ENCODE data around the gene CNDP1.
"Not testable (repeated sequence)": the region's sequence is repeated elsewhere in the genome, so short reads cannot be mapped to it uniquely, and the experiment has no call there.

The CNDP1 gene, protein sequence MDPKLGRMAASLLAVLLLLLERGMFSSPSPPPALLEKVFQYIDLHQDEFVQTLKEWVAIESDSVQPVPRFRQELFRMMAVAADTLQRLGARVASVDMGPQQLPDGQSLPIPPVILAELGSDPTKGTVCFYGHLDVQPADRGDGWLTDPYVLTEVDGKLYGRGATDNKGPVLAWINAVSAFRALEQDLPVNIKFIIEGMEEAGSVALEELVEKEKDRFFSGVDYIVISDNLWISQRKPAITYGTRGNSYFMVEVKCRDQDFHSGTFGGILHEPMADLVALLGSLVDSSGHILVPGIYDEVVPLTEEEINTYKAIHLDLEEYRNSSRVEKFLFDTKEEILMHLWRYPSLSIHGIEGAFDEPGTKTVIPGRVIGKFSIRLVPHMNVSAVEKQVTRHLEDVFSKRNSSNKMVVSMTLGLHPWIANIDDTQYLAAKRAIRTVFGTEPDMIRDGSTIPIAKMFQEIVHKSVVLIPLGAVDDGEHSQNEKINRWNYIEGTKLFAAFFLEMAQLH

DNA sequence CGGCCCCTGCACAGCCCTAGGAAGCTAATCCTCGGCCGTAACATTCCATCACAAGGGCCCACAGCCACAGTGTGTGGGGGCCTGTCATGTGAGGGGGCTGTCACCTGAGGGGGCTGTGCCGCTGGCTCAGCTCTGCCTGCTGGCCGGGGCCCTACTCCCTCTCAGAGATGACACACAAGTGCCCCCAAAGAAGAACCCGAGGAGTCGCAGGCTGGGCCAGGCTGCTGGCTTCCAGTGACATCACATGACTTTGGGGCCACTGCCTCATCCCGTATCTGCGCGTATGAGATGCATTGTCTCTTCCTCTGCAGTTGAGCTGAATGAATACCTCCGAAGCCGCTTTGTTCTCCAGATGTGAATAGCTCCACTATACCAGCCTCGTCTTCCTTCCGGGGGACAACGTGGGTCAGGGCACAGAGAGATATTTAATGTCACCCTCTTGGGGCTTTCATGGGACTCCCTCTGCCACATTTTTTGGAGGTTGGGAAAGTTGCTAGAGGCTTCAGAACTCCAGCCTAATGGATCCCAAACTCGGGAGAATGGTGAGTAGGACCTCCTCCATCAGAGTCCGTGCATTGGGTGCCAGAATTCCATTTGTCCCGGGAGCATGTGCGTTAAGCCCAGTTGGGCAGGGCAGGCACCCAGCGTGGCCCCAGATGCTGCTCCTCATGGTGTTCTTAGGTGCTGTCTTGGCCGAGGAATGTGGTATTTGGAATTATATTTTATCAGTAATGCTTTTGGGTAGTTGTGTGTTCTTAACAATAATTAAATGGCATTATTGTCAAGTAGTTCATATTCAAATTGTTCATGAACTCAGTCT is at the start of gene CNDP1:
Gene CNDP1, plus strand, starts transcription at position 351 of the 820 bp plus-strand sequence. Its CDS starts 168 bp downstream, at position 519.
- DNase-seq (ENCODE audit: low spot score) = no peak

DNA sequence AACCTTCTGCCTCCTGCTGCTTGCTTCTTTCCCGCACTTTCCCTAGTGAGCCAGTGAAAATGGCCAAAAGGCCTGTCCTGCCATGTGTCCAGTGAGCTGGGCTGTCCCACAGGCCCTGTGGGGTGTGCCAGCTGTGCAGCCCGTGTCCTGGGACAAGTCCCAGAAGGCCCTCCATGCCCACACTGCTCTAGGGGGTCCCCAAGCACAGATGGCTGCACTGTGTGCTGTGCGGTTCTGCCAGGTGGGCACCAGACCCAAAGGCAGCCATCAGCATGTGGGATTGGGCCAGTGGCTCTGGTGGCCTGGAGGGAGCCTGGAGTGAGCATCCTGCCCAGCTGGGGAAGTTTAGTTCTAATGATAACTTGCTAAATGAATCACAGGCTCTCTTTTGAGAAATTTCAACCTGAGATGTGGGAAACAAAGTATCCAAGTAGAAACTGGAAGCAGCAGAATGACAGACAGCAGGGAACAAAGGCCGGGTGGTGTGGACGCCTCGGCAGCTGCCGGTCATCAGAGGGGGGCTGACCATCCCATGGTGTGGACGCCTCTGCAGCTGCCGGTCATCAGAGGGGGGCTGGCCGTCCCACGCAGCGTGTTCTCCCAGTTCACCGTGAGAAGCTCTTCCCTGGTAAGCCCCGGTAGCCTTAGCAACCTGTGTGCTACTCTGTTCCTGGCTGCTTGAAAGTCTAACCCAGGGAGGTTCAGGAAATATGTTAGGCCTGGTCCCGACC is 48.0 kb upstream of the CNDP1 start:
- DNase-seq (ENCODE audit: low spot score) = no peak

DNA sequence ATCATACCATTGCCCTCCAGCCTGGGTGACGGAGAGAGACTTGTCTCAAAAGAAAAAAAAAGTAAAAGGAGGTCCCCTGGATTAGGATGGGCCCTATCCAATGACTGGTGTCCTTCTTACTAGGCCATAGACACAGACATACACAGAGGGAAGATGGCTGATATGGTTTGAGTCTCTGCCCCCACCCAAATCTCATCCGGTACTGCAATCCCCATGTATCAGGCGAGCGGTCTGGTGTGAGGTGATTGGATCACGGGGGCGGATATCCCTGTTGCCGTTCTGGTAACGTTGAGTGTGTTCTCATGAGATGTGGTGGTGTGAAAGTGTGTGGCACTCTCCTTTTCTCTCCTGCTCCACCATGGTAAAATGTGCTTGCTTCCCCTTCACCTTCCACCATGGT is 45.9 kb upstream of the CNDP1 start:
- DNase-seq (ENCODE audit: low spot score) = no peak

DNA sequence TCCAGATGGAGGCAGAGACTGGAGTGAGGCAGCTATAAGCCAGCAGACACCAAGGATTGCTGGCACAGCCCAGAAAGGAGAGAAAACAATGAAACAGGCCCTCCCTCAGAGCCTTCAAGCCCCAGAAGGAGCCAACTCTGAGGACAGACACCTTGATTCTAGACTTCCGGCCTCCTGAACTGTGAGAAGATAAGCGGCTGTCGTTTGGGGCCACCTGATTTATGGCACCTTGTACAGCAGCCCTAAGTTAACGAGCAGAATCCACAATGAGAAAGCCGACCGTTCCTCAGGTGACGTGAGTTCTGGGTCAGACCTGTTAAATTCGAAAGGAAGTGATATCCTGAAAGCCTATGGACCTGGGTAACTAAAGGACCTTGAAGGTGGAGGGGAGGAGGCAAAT is 45.4 kb upstream of the CNDP1 start:
- DNase-seq (ENCODE audit: low spot score) = no peak

DNA sequence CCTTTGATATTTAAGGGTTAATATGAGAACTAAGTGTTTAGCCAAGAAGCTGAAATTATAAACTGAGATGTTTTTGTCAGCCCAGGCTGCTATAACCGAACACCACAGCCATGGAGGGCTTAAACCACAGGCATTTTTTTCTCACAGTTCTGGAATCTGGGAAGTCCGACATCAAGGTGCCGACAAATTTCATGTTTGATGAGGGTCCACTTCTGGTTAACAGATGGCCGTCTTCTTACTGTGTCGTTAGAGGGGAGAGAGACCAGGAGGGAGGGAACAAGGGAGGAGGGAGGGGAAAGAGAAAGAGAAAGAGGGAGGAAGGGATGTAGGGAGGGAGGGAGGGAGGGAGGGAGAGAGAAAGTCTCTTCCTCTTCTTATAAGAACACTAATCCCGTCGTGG is 44.6 kb upstream of the CNDP1 start:
- no peak for DNase-seq (ENCODE audit: low spot score)

DNA sequence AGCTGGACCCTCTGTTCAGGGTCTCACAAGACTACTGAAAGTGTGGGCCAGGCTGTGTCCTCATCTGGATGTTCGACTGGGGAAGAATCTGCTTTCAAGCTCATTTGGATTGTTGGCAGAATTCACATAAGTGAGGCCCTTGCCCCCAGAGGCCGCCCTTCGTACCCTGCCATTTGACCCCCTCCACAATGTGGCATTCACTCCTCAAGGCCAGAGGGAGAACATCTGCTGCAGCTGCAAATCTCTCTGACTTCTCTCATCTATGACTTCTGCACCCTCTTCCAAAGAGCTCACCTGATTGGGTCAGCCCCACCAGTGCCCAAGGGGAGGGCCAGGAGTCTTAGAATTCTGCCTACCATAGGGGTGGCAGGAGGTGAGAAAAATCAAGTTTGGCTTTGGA is 42.0 kb upstream of the CNDP1 start:
- no peak for DNase-seq (ENCODE audit: low spot score)

DNA sequence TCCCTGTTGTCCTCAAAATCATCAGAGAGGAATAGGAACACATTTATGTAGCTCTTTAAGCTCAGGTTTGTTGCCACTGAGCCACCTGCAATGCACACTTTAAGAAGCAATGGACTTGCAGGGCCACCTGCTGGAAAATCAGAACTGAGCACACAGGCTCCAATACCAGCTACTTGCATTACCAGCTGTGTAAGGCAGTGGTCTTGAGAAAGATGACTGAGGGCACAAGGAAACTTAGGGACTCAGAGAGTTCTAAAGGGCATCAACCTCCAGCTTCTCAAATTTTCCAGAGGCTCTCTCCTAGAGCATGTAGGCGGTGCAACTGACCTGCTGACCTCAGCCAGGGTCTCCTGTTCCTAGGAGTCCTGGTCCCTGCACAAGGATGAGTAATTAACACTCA is 40.6 kb upstream of the CNDP1 start:
- DNase-seq (ENCODE audit: low spot score) = no peak

DNA sequence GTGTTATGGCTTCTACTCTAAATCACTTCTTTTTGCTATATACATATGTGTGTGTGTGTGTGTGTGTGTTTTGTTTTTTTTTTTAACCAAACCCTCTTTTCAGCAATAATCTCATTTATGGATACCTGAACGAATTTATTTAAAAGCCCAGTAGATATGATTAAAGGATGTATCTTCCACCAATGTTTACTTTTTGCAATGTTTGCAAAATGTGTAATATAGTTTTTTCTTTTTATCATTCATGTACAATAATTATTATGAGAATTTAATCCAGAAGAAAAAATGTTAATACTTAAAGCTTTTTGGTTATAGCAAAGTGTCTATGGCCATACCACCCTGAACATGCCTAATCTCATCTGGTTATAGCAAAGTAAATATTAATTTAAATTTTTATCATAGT is 39.8 kb upstream of the CNDP1 start:
- DNase-seq (ENCODE audit: low spot score) = no peak

DNA sequence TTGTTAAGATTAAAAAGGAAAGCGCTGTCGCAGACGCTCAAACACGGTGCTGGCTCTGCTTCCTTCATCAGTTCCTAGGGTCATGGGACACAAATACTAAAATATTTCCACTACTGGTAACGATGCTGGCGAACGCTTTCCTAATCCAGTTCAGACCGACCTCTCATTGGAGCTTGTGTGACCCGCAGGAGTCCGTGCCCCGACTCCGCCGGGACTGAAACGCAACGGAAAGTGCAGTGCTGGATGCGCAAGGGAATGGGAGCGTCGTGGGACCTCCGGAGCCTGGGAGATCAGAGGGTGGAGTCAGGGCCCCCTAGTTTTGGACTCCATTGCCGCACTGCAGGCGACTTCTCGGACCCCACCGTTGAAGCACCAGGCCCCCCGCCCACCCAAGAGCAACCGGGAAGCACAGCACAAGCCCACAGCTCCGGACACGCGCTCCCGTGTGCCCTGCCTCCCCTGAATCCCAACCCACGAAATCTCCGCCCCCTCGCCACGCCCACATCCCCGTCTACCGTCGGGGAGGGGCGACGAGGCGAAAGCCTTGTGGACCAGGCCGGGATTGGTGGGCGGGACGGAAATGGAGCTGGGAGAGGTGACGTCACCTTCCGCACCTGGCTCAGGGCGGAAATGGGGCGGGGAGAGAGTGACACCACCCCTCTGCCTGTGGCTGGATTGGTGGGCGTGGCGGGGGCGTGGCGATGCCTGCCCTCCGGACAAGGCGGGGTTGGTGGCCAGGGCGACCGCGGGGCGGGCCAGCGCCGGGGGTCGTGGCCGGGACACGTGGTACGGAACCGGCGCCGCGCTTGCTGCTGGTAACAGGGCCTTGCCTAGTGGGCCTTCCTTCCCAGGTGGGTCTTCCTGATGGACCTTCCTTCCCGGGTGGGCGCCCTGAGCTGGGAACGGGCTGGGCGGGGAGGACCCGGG is 38.5 kb upstream of the CNDP1 start, which contains the start of gene CNDP2:
Gene CNDP2, plus strand, starts transcription at position 783 of the 927 bp plus-strand sequence. CDS start 3,611 bp downstream, outside the sequence.
- peak; percentile 87 for DNase-seq (ENCODE audit: low spot score)

DNA sequence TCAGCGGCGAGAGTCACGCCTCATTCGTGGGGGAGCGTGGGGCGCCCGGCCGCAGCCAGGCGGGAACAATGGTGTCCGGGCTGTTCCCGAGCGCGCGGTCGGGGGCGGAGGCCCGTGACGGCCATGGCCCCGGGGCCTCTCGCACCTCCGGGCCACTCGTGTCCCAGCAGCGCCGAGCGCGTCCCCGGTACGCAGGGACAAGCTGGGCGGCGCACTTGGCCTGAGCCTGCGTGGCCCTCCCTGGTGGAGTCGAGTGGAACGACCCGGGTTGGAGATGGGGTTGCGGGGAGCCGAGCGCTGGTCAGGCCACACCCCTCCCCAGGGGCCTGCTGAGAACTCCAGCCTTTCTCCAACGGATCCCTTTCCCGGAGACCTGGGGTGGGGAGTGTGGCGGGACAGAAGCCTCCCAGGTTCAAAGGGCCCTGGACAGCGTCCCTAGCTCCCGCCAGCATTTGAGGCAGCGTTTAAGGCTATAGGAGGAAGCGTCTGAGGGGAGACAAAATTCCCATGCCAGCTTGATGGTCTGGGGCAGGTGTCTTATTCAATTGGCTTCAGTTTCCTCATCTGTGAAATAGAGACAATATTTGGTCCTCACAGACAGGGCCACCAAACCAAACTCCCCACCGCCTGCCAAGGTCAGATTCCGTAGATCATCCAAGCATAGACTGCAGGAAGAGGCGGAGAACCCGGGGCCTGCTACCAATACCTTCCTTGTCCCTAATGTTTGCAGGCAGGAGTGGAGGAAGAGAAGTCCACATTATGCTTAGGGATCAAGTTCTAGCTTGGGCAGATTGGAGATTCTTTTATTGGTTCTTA is 37.6 kb upstream of the CNDP1 start:
- peak; percentile 61 for DNase-seq (ENCODE audit: low spot score)

DNA sequence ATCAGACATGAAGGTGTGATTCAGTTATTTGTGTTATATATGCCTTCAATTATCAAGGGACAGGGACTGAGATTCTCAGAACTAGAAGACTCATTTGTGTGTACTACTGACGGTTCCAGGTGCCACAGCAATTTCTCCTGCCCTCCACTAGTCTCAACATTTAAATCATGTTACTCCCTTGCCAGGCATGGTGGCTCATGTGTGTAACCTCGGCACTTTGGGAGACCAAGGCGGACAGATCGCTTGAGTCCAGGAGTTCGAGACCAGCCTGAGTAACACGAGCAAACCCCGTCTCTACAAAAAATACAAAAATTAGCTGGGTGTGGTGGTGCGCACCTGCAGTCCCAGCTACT is 37.0 kb upstream of the CNDP1 start:
- no peak for DNase-seq (ENCODE audit: low spot score)

DNA sequence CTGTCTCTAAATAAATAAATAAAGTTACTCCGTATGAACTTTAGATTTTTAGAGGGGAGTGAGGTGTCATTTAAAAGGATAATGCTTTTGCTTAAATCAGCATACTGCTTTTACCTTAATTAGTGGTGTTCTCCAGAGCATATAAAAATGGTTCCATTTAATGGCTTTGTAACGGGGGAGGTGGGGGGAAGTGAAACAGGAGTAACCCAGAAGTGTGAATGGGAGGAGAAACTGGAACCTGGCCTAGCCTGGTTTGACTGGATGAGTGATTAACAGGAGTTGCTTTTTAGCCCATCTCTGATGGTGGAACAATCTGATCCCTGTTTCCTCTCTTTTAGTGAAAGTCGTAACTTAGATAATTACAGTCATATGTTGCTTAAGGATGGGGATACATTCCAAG is 36.5 kb upstream of the CNDP1 start:
- DNase-seq (ENCODE audit: low spot score) = no peak

DNA sequence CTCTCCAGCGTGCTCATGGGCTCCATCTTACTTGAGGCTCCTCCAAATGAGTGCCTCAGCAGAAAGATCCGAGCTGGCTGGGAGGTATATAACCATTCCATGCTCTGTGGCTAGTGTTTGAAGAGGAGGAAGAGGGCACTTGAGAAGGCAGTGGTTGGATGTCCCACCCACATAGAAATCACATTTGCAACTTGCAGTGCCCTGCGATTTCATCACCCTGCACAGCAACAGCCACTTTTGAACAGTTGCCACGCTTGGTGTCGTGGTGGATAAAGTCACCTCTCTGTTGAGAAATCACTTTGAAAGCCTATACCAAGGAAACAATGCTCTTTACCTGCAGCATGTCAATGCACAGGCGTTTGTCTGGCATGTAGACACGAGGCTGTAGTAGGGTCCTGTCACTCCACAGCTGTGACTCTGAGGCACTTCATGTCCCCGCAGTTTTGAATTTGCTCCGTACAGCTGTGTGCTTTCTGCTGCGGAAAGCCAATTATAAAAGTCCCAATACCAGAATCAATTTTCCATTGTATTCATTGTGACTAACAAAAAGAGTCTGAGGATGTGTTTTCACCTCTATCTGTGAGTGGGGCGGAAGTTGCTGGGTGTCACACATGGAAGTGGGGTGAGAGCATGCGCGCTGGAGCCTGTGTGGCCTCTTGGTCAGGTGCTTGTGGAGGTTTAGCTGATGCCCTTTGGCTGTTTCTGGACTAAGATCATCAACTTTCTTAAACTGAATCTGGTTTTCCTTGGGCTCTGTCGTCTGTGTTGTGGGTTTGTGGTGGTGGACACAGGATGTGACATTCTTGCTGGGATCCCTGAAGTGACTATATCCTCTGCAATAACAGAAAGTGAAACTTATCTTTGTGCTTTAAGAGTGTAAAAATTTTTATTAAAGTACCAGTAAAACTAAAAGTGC is 35.3 kb upstream of the CNDP1 start:
- DNase-seq (ENCODE audit: low spot score) = no peak

DNA sequence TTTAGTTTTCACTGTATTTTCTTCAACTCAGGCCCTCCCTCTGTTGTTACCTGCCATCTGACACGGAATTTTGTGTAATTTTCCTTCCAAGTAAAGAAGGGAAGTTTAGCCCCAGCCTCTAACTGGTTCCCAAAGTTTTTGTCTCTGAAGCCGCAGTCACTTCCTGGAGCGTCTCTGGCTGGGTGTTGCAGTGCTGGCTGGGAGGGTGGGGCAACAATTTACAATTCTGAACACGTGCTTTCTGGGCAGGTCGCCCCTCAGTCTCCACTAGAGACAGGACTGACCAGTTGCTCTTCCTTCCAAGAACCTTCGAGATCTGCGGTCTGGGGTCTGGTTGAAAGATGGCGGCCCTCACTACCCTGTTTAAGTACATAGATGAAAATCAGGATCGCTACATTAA is 34.7 kb upstream of the CNDP1 start:
- no peak for DNase-seq (ENCODE audit: low spot score)

DNA sequence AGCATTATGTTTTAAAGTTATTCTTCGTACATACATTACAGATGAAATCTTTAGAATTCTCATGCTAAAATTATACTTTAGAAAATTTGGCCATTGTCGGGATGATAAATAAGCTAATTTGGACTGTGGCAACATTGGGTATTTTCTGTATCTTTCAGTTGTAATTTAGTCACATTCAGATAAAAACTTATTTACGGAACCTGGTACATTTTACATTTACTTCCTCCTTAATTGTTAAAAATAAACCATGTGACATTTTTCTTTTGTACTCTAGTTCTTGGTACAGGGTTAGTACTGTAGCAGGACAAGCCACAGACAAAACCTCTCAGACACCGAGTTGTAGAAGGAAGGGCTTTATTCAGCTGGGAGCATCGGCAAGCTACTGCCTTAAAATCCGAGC is 33.9 kb upstream of the CNDP1 start:
- no peak for DNase-seq (ENCODE audit: low spot score)

DNA sequence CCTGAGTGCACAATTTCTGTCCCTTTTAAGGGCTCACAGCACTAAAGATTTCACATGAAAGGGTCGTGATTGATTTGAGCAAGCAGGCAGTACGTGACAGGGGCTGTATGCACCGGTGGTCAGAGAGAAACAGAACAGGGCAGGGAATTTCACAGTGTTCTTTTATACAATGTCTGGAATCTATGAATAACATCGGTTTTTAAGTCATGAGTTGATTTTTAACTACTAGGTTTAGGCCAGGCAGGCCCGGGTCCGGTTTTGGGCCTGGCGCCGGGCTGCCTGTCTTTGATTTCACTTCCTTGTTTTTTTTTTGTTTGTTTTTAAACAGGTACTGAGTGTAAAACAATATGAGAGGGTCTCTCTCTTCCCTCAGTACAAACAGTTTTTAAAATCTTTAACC is 33.5 kb upstream of the CNDP1 start:
- not testable (repeated sequence) for DNase-seq (ENCODE audit: low spot score)

DNA sequence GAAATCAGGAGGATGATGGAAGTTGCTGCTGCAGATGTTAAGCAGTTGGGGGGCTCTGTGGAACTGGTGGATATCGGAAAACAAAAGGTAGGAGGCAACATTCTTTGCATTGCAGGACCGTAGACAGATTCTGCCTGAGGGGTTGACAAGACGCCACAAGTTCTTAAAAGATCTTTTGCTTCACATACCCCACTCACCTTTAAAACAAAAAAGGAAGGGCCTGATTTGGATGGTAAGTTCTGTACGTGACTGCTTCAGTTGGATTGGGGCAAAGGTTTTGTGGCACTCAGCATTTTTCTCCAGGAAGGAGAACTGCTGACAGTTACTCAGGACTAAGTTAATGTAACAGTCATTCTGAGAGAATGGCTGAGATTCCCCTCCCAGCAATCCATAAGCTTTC is 32.9 kb upstream of the CNDP1 start:
- DNase-seq (ENCODE audit: low spot score) = no peak

DNA sequence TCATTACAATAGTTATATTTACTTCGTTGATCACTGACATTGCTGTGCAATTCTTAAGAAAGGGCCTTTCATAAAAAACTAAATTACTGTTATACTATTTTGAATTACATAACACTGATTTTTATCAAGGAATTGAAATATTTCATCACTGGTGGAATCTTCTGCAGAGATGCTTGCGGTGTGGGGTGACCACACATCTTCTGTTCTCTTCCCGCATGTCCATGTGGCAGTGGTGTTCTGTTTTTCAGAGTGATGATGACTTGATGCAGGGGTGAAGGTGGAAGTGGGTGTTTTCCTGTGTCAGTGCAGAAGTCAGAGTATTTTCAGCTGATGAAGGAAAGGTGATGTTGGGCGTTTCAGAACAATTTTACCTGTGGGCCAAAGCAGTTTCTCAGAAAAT is 31.2 kb upstream of the CNDP1 start:
- DNase-seq (ENCODE audit: low spot score) = no peak

DNA sequence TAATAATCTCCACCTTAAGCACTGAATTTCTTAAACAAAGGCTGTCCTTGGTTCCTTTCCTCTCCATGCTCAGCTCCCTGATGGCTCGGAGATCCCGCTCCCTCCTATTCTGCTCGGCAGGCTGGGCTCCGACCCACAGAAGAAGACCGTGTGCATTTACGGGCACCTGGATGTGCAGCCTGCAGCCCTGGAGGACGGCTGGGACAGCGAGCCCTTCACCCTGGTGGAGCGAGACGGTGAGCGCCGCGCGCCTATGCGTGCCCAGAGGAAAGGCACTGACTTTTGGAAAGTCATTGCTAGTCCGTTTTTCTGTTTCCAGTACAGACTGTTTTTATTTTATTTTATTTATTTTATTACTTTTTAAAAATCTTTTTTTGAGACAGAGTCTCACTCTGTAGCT is 28.5 kb upstream of the CNDP1 start:
- DNase-seq (ENCODE audit: low spot score) = no peak
